Measurements from ENCODE around the gene TGM2. TPM values are rescaled to one million over a fixed set of nuclear protein-coding genes. Genes with fewer than 3 reads are reported as not detected.

Gene TGM2
- 389 TPM for total RNA-seq

- DNase-seq (ENCODE audit: low spot score) = peak; percentile 75
These were observed at the start of gene TGM2 for GRCh38 chr20:38165089-38165965. Gene TGM2, minus strand, starts transcription at chr20:38165270. Its CDS starts 72 bp downstream, at chr20:38165198.

GRCh38 chr20:38214256-38215193, 49.5 kb upstream of the TGM2 start:
- DNase-seq (ENCODE audit: low spot score) = no peak

GRCh38 chr20:38213607-38213940, 48.5 kb upstream of the TGM2 start:
- DNase-seq (ENCODE audit: low spot score) = no peak

DNA sequence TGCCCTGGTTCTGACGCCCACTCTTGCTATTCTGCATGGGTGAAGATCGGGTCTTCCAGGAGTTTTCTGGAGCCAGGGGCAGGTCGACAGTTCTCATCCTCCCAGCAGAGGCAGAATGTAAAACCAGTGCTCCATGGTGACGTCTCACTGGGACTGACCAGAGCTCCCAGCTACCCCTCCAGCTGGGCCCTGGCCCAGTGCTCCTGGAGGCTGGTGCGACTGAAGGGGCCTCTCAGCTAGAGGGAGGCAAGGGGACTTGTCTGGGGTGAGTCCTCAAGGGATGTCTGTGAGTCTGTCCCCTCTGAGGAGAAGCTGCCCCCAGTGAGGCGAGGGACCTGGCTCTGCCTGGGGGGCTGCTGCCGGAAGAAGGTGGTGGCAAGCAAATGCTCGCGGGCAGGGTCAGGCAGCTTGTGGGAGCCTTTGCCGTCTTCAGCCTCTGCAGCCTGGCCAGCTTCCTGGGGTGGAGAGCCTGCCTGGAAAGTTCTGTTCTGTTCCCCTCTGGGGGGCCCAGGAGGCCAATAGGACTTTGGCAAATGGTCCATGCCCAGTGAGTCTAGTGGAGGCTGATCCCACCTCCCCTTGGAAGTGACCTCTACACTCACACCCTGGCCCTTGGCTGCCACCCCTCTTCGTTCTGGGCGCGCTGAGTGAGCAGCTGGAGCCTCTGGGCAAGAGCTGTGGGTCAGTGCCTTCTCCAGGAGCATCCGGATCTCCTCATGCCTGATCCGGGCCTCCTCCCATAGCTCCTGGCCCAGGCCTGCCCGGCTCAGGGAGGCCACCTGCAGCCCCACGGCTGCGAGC, 47.9 kb upstream of the TGM2 start:
- no peak for DNase-seq (ENCODE audit: low spot score)

DNA sequence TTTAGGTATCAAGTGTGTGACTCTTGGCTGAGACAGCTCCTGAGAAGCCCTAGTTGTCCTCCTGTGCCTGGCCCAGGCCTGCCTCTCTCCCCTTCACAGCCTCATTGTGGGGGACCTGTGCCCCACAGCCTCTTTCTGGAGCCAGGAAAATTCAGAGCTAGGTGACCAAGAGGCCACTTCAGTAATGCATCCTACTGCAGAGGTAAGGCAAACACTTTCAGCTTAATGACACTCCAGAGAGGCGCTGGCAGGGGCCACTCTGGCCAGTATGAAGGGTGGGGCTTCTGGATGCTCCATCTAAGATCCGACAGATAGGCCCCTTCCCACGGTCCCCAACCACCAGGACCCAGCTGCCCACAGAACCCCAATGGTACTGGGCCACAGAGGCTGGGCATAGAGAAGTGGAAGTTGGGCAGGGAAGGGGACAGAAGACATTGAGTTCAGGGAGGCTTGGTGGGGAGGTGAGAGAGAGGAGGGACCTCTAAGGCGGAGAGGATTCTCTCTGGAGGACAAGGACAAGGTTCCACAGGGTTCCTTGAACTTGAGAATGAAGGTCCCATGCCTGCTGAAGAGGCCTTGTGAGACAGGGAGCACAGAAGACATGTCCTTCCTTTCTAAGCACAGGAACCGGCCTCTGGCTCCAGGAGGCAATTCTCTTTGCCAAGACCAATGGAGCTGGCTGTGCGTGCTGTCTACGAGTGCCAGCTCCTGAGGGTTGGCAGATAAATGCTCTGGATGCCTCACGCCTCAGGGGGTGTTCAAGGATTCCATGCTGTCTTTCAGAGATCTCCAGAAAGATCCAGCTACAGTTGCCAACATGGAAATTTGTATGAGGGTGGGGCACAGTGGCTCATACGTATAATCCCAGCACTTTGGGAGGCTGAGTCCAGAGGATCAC, 46.4 kb upstream of the TGM2 start:
- DNase-seq (ENCODE audit: low spot score) = peak; percentile 21

DNA sequence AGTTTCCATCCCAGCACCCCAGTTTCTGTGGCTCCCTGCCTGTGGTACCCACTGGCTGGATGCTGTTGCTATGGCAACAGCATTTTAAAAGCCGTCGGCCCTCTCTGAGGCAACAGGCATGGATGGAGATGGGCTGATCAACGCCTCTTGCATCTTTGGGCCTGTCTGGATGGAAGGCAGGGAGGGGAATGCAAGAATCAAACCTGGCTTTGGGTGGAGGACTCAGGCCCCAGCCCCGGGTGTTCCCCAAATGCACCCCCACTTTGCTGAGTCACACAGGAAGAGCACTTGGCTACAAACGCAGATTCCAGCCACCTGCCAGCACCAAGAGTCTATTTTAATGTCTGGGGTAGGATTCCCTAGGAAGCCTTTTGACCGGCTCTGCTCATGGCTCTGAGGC, 45.7 kb upstream of the TGM2 start:
- DNase-seq (ENCODE audit: low spot score) = no peak

DNA sequence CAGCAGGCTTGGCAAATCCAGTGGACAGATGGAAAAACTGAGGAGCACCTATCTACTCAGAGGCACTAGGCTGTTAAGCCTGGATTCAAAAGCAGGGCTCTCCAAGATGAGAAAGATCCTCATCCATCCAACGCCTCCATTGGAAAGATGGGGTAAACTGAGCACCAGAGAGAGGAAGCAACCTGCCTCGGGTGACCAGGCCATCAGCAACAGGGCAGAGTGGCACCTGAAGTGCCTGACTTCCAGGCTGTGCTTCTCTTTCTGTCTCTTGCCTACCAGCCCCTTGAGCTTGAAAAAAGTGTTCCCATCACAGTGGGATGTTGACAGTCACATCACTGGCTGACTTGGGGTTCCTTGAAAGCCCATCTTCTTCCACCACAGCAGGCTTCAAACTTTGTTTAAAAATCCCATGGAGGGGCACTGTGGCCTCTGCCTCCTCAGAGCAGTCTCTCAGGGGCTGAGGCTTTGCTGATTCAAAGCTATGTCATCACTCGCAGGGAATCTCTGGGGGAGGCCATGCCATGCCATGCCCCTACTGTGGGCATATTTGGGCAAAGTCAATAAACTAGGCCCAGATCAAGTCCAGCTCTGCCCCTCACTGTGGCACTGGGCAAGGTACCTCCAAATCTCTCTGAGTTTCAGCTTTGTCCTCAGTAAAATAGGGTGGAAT, 44.8 kb upstream of the TGM2 start:
- DNase-seq (ENCODE audit: low spot score) = no peak

DNA sequence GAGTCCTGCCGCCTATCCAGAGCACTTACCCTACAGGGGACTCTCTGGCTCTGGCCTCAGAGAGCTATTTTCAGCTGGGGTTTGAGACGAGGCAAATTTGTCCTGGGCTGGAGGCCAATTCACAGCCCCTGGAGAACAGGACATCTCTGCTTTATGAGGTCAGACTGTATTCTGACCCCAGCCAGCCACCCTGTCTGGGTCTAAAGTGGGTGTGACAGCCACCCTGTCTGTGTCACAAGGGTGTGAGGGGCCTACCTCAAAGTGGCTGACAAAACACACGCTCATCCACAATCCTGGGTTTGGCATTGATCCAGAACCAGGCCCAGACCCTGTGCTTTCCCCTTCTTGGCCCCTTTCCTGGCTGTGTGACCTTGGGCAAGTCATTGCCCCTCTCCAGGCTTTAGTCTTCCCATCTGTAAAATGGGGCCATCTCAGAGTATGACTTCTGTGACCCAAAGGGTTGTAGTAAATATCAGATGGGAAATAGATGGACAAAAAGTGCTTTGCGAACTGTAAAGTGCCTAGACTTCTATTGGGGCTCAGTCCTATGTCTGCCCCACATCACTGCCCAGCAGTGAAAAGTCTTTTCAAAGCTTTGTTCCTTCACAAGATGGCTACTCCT, 44.1 kb upstream of the TGM2 start:
- no peak for DNase-seq (ENCODE audit: low spot score)

DNA sequence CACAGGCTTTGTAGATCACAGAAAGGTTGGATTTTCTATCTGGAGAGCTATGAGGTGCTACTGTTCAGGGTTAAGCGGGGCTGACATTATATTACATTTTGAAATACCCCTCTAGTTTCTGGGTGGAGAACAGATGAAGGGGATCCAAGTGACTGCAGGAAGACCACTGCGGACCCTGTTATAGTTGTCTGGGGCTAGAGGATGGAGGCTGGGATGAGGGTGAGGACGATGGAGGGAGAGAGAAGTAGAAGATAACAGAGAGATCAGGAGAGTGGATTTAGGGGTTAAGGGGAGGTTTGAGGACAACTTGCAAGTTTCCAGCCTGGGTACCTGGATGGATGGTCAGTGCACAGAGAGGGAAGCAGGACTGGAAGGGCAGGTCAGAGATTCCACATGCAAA, 43.5 kb upstream of the TGM2 start:
- no peak for DNase-seq (ENCODE audit: low spot score)

DNA sequence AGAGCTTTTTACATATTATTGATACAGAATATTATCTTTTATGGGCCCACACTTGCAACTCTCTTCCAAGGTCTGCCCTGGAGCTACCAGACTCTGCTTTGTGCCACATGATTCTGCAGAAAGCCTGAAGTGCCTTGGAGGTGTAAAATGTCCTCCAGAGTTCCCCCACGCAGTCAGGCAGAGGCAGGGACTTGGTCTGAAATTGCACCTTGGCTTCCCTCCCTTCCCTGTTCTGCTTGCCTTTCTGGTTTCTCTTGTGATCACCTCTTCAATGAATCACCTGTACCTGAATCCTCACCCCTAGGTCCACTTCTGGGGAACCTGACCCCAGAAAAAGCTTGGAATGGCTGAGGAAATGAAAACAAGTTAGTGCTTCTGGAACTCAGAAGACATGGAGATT, 43.0 kb upstream of the TGM2 start:
- DNase-seq (ENCODE audit: low spot score) = no peak

DNA sequence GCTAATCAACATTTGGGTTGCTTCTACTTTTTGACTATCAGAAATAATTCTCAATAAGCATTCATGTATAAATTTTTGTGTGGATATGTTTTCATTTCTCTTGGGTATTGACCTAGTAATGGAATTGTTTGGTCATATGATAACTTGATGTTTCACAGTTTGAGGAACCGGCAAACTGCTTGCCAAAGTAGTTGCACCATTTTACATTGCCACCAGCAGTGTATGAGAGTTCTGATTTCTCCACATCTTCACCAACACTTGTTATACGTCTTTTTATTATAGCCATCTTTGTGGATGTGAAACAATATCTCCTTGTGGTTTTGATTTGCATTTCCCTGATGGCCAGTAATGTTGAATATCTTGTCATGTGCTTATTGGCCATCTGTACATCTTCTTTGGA, 42.6 kb upstream of the TGM2 start:
- no peak for DNase-seq (ENCODE audit: low spot score)

DNA sequence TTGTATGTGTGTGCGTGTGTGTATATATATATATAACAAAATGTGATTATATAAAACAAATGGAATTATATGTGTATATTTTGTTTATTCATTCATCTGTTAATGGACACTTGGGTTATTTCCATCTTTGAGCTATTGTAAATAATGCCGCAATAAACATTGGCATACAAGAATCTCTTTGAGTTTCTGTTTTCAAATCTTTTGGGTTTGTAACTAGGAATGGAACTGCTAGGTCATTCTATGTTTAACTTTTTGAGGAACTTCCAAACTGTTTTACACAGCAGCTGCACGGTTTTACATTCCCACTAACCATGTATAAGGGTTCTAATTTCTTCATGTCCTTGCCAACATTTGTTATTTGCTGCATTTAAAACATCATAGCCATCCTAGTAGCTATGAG, 39.9 kb upstream of the TGM2 start:
- no peak for DNase-seq (ENCODE audit: low spot score)

DNA sequence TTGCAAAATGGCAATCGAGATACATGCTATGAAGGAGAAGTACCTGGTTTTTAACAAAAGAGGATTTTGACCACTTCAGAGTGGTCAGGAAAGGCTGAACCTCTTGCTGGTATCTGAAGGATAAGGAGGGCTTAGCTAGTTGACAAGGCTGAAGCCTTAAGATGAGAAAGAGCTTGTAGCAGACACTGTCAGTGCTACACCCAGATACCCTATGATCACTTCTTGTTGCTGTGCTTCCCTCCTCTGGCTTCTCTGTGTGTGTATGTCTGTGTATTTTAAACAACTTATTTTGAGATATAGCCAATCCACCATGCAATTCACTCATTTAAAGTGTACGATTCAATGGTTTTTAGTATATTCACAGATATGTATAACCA, 38.9 kb upstream of the TGM2 start:
- DNase-seq (ENCODE audit: low spot score) = no peak

DNA sequence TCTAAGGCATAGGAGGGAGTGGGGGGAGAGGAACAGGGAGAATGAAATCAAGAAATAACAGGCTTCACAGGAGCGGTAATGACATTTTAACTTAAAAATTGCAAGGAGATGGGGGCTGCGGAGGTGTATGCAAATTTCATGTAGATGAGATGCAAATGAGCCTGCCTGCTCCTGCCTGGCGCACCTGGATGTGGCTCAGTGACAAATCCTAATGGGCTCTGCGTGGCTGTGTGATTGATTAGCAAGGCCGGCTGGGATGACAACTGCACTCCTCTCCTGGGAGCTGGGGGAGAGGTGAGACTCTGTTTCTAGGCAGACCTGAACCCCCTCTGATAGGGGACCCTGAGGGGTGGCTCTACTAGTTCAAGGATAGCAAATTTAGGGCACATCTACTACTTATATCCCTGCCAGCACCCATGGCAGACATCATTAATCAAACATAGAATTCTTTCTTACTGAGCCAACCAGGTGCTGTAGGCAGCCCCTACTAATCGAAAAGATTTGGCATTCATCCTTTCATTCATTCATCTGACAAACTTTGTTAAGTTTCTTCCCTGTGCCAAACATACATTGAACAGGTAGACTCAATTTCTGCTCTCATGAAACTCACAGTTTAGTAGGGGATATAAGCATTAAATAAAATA, 38.4 kb upstream of the TGM2 start:
- DNase-seq (ENCODE audit: low spot score) = no peak

GRCh38 chr20:38202982-38203293, 37.9 kb upstream of the TGM2 start:
- no peak for DNase-seq (ENCODE audit: low spot score)

GRCh38 chr20:38202153-38202981, 37.3 kb upstream of the TGM2 start:
- DNase-seq (ENCODE audit: low spot score) = no peak

GRCh38 chr20:38201356-38201755, 36.3 kb upstream of the TGM2 start:
- no peak for DNase-seq (ENCODE audit: low spot score)

GRCh38 chr20:38200646-38201045, 35.6 kb upstream of the TGM2 start:
- no peak for DNase-seq (ENCODE audit: low spot score)
